ENCODE results near the gene FAT1. TPM values are rescaled to one million over a fixed set of nuclear protein-coding genes. Genes with fewer than 3 reads are reported as not detected.

FAT1 gene
- total and polyA plus RNA-seq, 2 donors (not counting 3 experiments of a cell fraction or from before 2014, with no cell fraction given) = 9.2 to 9.8 TPM

GRCh38 chr4:186570193-186570996, 153.3 kb downstream of the FAT1 start:
- DNase-seq (ENCODE audit: low read depth, low spot score) (no peak), FAIRE-seq (no peak)
- Histone ChIP-seq H2AFZ (ENCODE audit: low read depth, low read length) (no peak overlapping the region), H3K27ac (ENCODE audit: insufficient read depth, low read depth, low read length) (no peak overlapping the region), H3K4me3 (replicated peaks in 1 of 3; ENCODE audit: insufficient read depth in 1 of 3, low read depth in 1 of 3, low read length in 3 of 3) (no peak overlapping the region), H3K4me2 (ENCODE audit: insufficient read depth, low read length) (no peak overlapping the region), H3K9me1 (replicated peaks; ENCODE audit: control insufficient read depth, extremely low read depth, insufficient read depth, low read length) (no peaks in the 10 kb centered on the region), H3K4me1 (ENCODE audit: control insufficient read depth, extremely low read depth, insufficient read depth, low read length) (no peaks in the 10 kb centered on the region), H4K20me1 (replicated peaks; ENCODE audit: control insufficient read depth, extremely low read depth, insufficient read depth, low read length) (no peaks in the 10 kb centered on the region), H3K36me3 (ENCODE audit: control insufficient read depth in 2 of 2, extremely low read depth in 1 of 2, insufficient read depth in 2 of 2, low read length in 2 of 2) (no peaks in the 10 kb centered on the region), H3K27me3 (ENCODE audit: control insufficient read depth in 2 of 2, insufficient read depth in 2 of 2, low read length in 2 of 2) (no peaks in the 10 kb centered on the region), H3K9me3 (replicated peaks; ENCODE audit: control insufficient read depth, insufficient read depth, low read length) (peaks cover 6% of the 10 kb centered on the region), H3K79me2 (ENCODE audit: control insufficient read depth, insufficient read depth, low read length) (no peaks in the 10 kb centered on the region), H3K9ac (replicated peaks; ENCODE audit: extremely low read depth, insufficient read depth, low read length) (no peak overlapping the region)
- dilution Hi-C loops (cut with MboI; ENCODE audit: extremely low pct_ligation_motif_present, low sequenced_read_pairs) (no loop called here), intact Hi-C loops (cut with micrococcal nuclease) (no loop called here)
- ChIA-PET POLR2A (no interaction called here), CTCF (no interaction called here)
- BruUV-seq (replicated peaks) = no TSS peak
- TF ChIP-seq POLR2A (IDR thresholded peaks at IDR 0.05; ENCODE audit: low read depth, low read length) = no peak
- TF ChIP-seq FOS (IDR thresholded peaks at IDR 0.05; ENCODE audit: borderline replicate concordance, insufficient read depth, low read length) = no peak
- no peak for TF ChIP-seq MYC (IDR thresholded peaks at IDR 0.05; ENCODE audit: low read depth, low read length)
- TF ChIP-seq, protein P1, sequence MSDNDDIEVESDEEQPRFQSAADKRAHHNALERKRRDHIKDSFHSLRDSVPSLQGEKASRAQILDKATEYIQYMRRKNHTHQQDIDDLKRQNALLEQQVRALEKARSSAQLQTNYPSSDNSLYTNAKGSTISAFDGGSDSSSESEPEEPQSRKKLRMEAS (IDR thresholded peaks at IDR 0.05; ENCODE audit: insufficient read depth, insufficient read length) = no peak
- no peak for TF ChIP-seq POLR2AphosphoS5 (IDR thresholded peaks at IDR 0.05; ENCODE audit: insufficient read depth, low read depth, low read length)
- TF ChIP-seq, protein P2, sequence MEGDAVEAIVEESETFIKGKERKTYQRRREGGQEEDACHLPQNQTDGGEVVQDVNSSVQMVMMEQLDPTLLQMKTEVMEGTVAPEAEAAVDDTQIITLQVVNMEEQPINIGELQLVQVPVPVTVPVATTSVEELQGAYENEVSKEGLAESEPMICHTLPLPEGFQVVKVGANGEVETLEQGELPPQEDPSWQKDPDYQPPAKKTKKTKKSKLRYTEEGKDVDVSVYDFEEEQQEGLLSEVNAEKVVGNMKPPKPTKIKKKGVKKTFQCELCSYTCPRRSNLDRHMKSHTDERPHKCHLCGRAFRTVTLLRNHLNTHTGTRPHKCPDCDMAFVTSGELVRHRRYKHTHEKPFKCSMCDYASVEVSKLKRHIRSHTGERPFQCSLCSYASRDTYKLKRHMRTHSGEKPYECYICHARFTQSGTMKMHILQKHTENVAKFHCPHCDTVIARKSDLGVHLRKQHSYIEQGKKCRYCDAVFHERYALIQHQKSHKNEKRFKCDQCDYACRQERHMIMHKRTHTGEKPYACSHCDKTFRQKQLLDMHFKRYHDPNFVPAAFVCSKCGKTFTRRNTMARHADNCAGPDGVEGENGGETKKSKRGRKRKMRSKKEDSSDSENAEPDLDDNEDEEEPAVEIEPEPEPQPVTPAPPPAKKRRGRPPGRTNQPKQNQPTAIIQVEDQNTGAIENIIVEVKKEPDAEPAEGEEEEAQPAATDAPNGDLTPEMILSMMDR (IDR thresholded peaks at IDR 0.05; ENCODE audit: extremely low read depth in 1 of 2, insufficient read depth in 1 of 2, low read depth in 1 of 2, low read length in 2 of 2) = no peak
- TF ChIP-seq EZH2 (IDR thresholded peaks at IDR 0.05; ENCODE audit: borderline replicate concordance, low read depth, low read length, severe bottlenecking) = no peak
- no peak for TF ChIP-seq JUN (IDR thresholded peaks at IDR 0.05; ENCODE audit: borderline replicate concordance, insufficient read depth, insufficient read length, low read depth)
- TF ChIP-seq GATA2 (IDR thresholded peaks at IDR 0.05; ENCODE audit: insufficient read depth, insufficient read length, low read depth, low read length) = no peak
